ENCODE results near the gene CCL4L2. TPM values are rescaled to one million over a fixed set of nuclear protein-coding genes. Genes with fewer than 3 reads are reported as not detected.
"Not testable (repeated sequence)": the region's sequence is repeated elsewhere in the genome, so short reads cannot be mapped to it uniquely, and the experiment has no call there.

The CCL4L2 gene
- total RNA-seq, 1 donor from 2014 or later = not detected

DNA sequence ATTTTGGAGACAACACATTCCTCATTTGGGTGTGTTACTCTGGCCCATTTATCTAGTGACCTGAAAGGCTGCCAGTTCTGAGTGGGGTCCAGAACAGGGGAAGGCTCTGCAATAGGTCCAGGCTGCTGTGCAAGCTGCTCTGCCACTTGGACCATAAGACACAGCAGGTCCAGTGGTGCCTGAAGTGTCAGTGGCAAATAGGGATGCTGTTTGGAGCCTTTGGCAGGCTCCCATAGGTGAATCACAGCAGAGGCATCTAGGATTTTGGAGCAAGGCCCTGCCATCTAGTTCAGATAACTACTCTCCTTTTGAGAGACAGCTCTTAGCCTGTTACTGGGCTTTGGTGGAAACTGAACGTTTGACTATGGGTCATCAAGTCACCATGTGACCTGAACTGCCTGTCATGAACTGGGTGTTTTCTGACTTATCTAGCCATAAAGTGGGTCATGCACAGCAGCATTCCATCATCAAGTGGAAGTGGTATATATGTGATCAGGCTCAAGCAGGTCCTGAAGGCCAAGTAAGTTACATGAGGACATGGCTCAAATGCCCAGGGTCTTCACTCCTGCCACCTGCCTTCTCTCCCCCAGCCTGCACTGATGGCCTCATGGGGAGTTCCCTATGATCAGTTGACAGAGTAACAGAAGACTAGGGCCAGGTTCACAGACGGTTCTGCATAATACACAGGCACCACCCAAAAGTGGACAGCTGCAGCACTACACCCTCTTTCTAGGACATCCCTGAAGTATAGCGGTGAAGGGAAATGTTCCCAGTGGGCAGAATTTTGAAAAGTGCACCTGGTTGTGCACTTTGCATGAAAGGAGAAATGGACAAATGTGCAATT is 10.1 kb downstream of the CCL4L2 start:
- DNase-seq (ENCODE audit: low spot score in 2 of 2); intact Hi-C loops (cut with DNase I); H3K27ac ChIP-seq; H3K4me1 ChIP-seq; H3K36me3 ChIP-seq; H3K27me3 ChIP-seq; H3K9me3 ChIP-seq; H3K4me3 ChIP-seq: not testable (repeated sequence)

DNA sequence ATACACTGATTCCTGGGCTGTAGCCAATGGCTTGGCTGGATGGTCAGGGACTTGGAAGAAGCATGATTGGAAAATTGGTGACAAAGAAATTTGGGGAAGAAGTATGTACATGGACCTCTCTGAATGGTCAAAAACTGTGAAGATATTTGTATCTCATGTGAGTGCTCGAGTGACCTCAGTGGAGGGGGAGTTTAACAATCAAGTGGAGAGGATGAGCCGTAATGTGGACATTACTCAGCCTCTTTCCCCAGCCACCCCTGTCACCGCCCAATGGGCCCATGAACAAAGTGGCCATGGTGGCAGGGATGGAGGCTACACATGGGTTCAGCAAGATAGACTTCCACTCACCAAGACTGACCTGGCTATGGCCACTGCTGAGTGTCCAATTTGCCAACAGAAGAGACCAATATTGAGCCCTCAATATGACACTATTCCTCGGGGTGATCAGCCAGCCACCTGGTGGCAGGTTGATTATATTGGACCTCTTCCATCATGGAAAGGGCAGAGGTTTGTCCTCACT is 10.8 kb downstream of the CCL4L2 start:
- H3K27ac ChIP-seq; intact Hi-C loops (cut with DNase I); DNase-seq (ENCODE audit: low spot score in 2 of 2); H3K27me3 ChIP-seq; H3K4me1 ChIP-seq; H3K9me3 ChIP-seq; H3K36me3 ChIP-seq; H3K4me3 ChIP-seq: not testable (repeated sequence)

DNA sequence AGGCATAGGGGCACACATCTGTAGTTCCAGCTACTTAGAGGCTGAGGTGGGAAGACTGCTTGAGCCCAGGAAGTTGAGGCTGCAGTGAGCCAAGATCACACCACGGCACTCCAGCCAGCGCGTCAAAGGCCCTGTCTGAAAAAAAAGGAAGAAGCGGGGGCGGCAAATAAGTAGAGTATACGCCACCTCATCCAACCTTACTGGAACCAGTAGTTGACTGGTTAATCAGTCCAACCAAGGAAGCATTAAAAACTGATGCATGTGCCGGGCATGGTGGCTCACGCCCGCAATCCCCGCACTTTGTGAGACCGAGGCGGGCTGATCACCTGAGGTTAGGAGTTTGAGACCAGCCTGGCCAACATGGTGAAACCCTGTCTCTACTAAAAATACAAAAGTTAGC is 12.1 kb downstream of the CCL4L2 start:
- DNase-seq (ENCODE audit: low spot score in 2 of 2); H3K27ac ChIP-seq; H3K27me3 ChIP-seq; intact Hi-C loops (cut with DNase I); H3K4me3 ChIP-seq; H3K9me3 ChIP-seq; H3K36me3 ChIP-seq; H3K4me1 ChIP-seq: not testable (repeated sequence)

DNA sequence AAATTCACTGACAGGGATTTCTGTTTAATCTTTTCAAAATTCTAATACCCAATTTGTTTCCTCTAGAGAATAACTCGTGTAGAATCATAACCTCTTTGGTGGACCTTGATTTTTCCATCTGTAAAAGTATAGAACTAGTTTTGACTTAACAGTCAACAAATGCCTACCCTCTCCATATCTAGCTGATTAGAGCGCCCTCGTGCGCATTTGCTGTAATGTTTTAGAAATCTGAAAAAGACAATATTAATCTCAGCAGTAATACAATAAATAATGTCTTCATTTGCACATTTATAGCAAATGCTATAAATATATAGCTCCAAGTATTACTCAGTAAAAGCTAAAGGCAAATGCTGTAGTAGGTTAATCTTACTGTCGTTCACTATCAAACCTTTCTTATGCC is 18.8 kb downstream of the CCL4L2 start:
- H3K4me3 ChIP-seq; H3K9me3 ChIP-seq; H3K4me1 ChIP-seq; H3K36me3 ChIP-seq; DNase-seq (ENCODE audit: low spot score in 2 of 2); H3K27ac ChIP-seq; intact Hi-C loops (cut with DNase I); H3K27me3 ChIP-seq: not testable (repeated sequence)

DNA sequence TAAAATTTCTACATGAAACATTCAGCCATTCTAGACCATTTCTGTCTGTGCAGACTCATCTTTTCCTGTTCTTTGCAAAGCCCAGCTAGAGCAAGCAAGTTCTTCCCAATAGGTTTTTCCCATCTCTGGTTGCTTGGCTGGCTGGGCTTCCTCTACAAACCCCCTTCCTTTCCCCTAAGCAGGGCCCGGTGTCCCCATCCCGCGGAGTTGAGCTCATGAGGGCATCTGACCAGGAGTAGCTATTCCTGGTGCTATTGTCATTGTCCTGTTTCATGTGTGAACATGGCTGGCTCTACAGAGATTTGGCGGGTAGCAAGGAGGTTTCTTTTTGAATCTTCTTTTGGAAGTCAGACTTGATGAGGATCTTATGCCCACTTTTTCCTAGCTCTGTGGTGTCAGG is 31.2 kb downstream of the CCL4L2 start:
- H3K9me3 ChIP-seq; H3K4me3 ChIP-seq; H3K27me3 ChIP-seq; intact Hi-C loops (cut with DNase I); H3K4me1 ChIP-seq; H3K27ac ChIP-seq; DNase-seq (ENCODE audit: low spot score in 2 of 2); H3K36me3 ChIP-seq: not testable (repeated sequence)

Other genes starting within 250 kb of the CCL4L2 start
- not detected for gene CCL16, start 229.6 kb upstream of the CCL4L2 start, total RNA-seq
- 168 TPM for gene CCL14, start 224.3 kb upstream of the CCL4L2 start, total RNA-seq
- gene CCL15, start 209.5 kb upstream of the CCL4L2 start, total RNA-seq = not detected
- 29.7 TPM for gene CCL23, start 193.1 kb upstream of the CCL4L2 start, total RNA-seq
- not detected for gene CCL18, start 146.8 kb upstream of the CCL4L2 start, total RNA-seq
- not detected for gene CCL3, start 120.9 kb upstream of the CCL4L2 start, total RNA-seq
- gene CCL4, start 107.2 kb upstream of the CCL4L2 start, total RNA-seq = not detected
- gene TBC1D3B, start 34.4 kb upstream of the CCL4L2 start, total RNA-seq = not detected
- not detected for gene CCL3L1, start 14.3 kb upstream of the CCL4L2 start, total RNA-seq
- gene TBC1D3I, start 53.5 kb downstream of the CCL4L2 start, total RNA-seq = not detected
- not detected for gene TBC1D3G, start 112.8 kb downstream of the CCL4L2 start, total RNA-seq
- not detected for gene TBC1D3H, start 177.4 kb downstream of the CCL4L2 start, total RNA-seq